GM10847 (cell line): ENCODE measurements around the gene MRPL53.

Experiments
- POLR2A ChIP-seq: IDR thresholded peaks from 2 replicates; pipeline ENCODE4 v1.6.1; 2011; ENCODE audit not compliant: insufficient read length; ENCODE audit errors: extremely low read depth

MRPL53 gene

GRCh38 chr2:74471332-74472065 is 981 bp downstream of the MRPL53 start:
- no peak for TF ChIP-seq POLR2A

- TF ChIP-seq POLR2A: no peak
Measured at GRCh38 chr2:74464406-74464805, 8.1 kb downstream of the MRPL53 start.

GRCh38 chr2:74462786-74463105 is 9.7 kb downstream of the MRPL53 start:
- no peak for TF ChIP-seq POLR2A

- no peak for TF ChIP-seq POLR2A
Measured at GRCh38 chr2:74462054-74462785, 10.3 kb downstream of the MRPL53 start.

- no peak for TF ChIP-seq POLR2A
Measured at GRCh38 chr2:74461187-74462053, 11.1 kb downstream of the MRPL53 start.

- TF ChIP-seq POLR2A: peak; percentile 5
Measured at GRCh38 chr2:74459503-74460118, 12.9 kb downstream of the MRPL53 start.

- no peak for TF ChIP-seq POLR2A
Measured at GRCh38 chr2:74458938-74459363, 13.5 kb downstream of the MRPL53 start.

GRCh38 chr2:74458132-74458937 is 14.1 kb downstream of the MRPL53 start, which contains the start of gene WBP1:
TSS of gene WBP1 (plus strand) at chr2:74458438. CDS start at chr2:74458603, 165 bp downstream.
- TF ChIP-seq POLR2A: peak; percentile 40

- peak; percentile 41 for TF ChIP-seq POLR2A
Measured at GRCh38 chr2:74457549-74458131, 14.8 kb downstream of the MRPL53 start.

GRCh38 chr2:74457129-74457548 is 15.3 kb downstream of the MRPL53 start:
- peak; percentile 40 for TF ChIP-seq POLR2A

- TF ChIP-seq POLR2A: no peak
Measured at GRCh38 chr2:74454654-74455511, 17.6 kb downstream of the MRPL53 start, which contains the start of gene INO80B. TSS of gene INO80B (plus strand) at chr2:74455087. CDS start at chr2:74455117, 30 bp downstream.

- no peak for TF ChIP-seq POLR2A
Measured at GRCh38 chr2:74450570-74451190, 21.8 kb downstream of the MRPL53 start.

- TF ChIP-seq POLR2A: no peak
Measured at GRCh38 chr2:74448771-74449170, 23.7 kb downstream of the MRPL53 start.
